Panc1 (cell line): Measurements from ENCODE around the gene HUNK. TPM values are rescaled to one million over a fixed set of nuclear protein-coding genes. Genes with fewer than 3 reads are reported as not detected.

ENCODE experiments used
- ATAC-seq: fragments of 200-7000 bp; cut with Tn5 transposase; 2 replicates; pipeline ENCODE4 v1.9.1; 2020; ENCODE audit warnings: mild to moderate bottlenecking, moderate library complexity
- BruUV-seq: library from RNA; stranded (reverse); fragments of 400-500 nt; replicated peaks from 2 replicates; lab custom pipeline; 2021; lab: Mats Ljungman, UMichigan
- CTCF ChIA-PET: fragments of 300-600 bp; sonication (Branson Sonifier 250); formaldehyde crosslinking; loops from one replicate; lab custom pipeline; 2022; ENCODE audit warnings: antibody characterized with exemption; lab: Charles Lee
- POLR2A ChIA-PET: fragments of 300-600 bp; sonication (Branson Sonifier 250); formaldehyde crosslinking; loops from one replicate; lab custom pipeline; 2022; ENCODE audit warnings: antibody characterized with exemption; lab: Charles Lee
- DNase-seq: peaks from one replicate; pipeline ENCODE4 v3.0.0-alpha.2; 2010; ENCODE audit warnings: low read depth, low spot score
- H3K27ac ChIP-seq: 2 replicates; pipeline ENCODE4 v1.5.1; 2011; ENCODE audit warnings: mild to moderate bottlenecking, low read length, inconsistent platforms
- H3K27me3 ChIP-seq: fragments of 200-500 bp; sonication (Bioruptor generic); 2 replicates; pipeline ENCODE4 v1.6.0; 2014; ENCODE audit warnings: low read length, inconsistent platforms; ENCODE audit not compliant: control insufficient read depth, insufficient read depth
- H3K36me3 ChIP-seq: fragments of 200-500 bp; sonication (Bioruptor generic); 2 replicates; pipeline ENCODE4 v1.5.1; 2014; ENCODE audit warnings: inconsistent platforms, mild to moderate bottlenecking, low read length, moderate library complexity; ENCODE audit not compliant: control insufficient read depth, insufficient read depth
- H3K4me1 ChIP-seq: 2 replicates; pipeline ENCODE4 v1.5.1; 2011; ENCODE audit warnings: inconsistent platforms, mild to moderate bottlenecking, low read length, moderate library complexity; ENCODE audit not compliant: control insufficient read depth, insufficient read depth
- H3K4me3 ChIP-seq, 2 experiments: 2 replicates each; pipeline ENCODE4 v1.5.1; 2011 to 2012; ENCODE audit warnings: low read depth in 2 of 2, low read length in 2 of 2, mild to moderate bottlenecking in 2 of 2, inconsistent platforms in 1 of 2, moderate library complexity in 1 of 2
- H3K9me3 ChIP-seq: fragments of 200-500 bp; sonication (Bioruptor generic); 2 replicates; pipeline ENCODE4 v1.5.1; 2014; ENCODE audit warnings: low read depth, mild to moderate bottlenecking, inconsistent platforms, low read length, moderate library complexity; ENCODE audit not compliant: control insufficient read depth, insufficient read depth
- CTCF ChIP-seq: fragments of 450-650 bp; IDR thresholded peaks from 2 replicates; pipeline ENCODE4 v1.5.1; 2017; ENCODE audit warnings: mild to moderate bottlenecking
- POLR2AphosphoS5 ChIP-seq: IDR thresholded peaks from 2 replicates; pipeline ENCODE4 v1.6.1; 2012; ENCODE audit warnings: mild to moderate bottlenecking, low read depth, low read length, moderate library complexity
- REST ChIP-seq, 2 experiments: IDR thresholded peaks; 2 replicates each; pipeline ENCODE4 v1.6.1; 2011 to 2012; ENCODE audit warnings: low read depth in 2 of 2, control low read depth in 1 of 2, low read length in 1 of 2, mild to moderate bottlenecking in 1 of 2, moderate library complexity in 1 of 2; ENCODE audit not compliant: insufficient read depth in 1 of 2
- SIN3A ChIP-seq: IDR thresholded peaks from 2 replicates; pipeline ENCODE4 v1.6.1; 2012; ENCODE audit warnings: low read depth, mild to moderate bottlenecking, low read length, moderate library complexity, borderline replicate concordance; ENCODE audit not compliant: insufficient read depth
- TCF7L2 ChIP-seq: IDR thresholded peaks from 2 replicates; pipeline ENCODE4 v1.6.1; 2011; ENCODE audit warnings: mild to moderate bottlenecking, low read depth, low read length, inconsistent platforms
- in situ Hi-C: cut with HindIII; loops from 2 replicates; pipeline ENCODE4 v1.10.0; 2016; ENCODE audit warnings: low sequenced_read_pairs, low pct_unique_long_range_greater_than_20kb
- intact Hi-C: fragments of 100-400 bp; cut with micrococcal nuclease; formaldehyde crosslinking; loops from one replicate; pipeline ENCODE4 v1.10.0; 2022; ENCODE audit not compliant: unreplicated experiment
- total RNA-seq: library from RNA; stranded (reverse); gene quantifications from one replicate; pipeline ENCODE4 v1.2.1, GENCODE V29; 2021; ENCODE audit not compliant: unreplicated experiment

HUNK gene
- total RNA-seq, 1 experiment from 2014 or later, result 0.05 TPM

GRCh38 chr21:31888936-31889371 lies 16.1 kb downstream of the HUNK start:
- DNase-seq, result no peak
- H3K36me3 ChIP-seq, result no peaks in the 10 kb centered on the region
- TF ChIP-seq SIN3A, result no peak
- no peak for TF ChIP-seq POLR2AphosphoS5
- no peak for TF ChIP-seq CTCF
- TF ChIP-seq REST (IDR thresholded peaks at IDR 0.05; ENCODE audit: insufficient read depth in 1 of 2, low read depth in 2 of 2, low read length in 1 of 2), result no peak
- no peak for TF ChIP-seq TCF7L2
- no peaks in the 10 kb centered on the region for H3K9me3 ChIP-seq
- no peaks in the 10 kb centered on the region for H3K4me1 ChIP-seq
- no peak overlapping the region for H3K27ac ChIP-seq
- in situ Hi-C loops (no loop called here), intact Hi-C loops (no loop called here)
- CTCF ChIA-PET, result no interaction called here
- POLR2A ChIA-PET, result no interaction called here
- H3K4me3 ChIP-seq, result 0 out of 4 replicates have a peak overlapping the region, but pooled peaks of 1 of the 2 experiments have one; percentile 3
- 0 out of 2 replicates have a peak, but pooled peaks cover 3% of the 10 kb centered on the region for H3K27me3 ChIP-seq
- BruUV-seq, result no TSS peak
- ATAC-seq, result no peak

- H3K27me3 ChIP-seq, result 0 out of 2 replicates have a peak, but pooled peaks cover 3% of the 10 kb centered on the region
- no peaks in the 10 kb centered on the region for H3K4me1 ChIP-seq
- TF ChIP-seq TCF7L2, result no peak
- TF ChIP-seq CTCF, result no peak
- TF ChIP-seq SIN3A, result no peak
- TF ChIP-seq REST (IDR thresholded peaks at IDR 0.05; ENCODE audit: insufficient read depth in 1 of 2, low read depth in 2 of 2, low read length in 1 of 2), result no peak
- TF ChIP-seq POLR2AphosphoS5, result no peak
- H3K36me3 ChIP-seq, result no peaks in the 10 kb centered on the region
- CTCF ChIA-PET, result no interaction called here
- DNase-seq, result no peak
- in situ Hi-C loops, result no loop called here
- no peak for ATAC-seq
- no peaks in the 10 kb centered on the region for H3K9me3 ChIP-seq
- no TSS peak for BruUV-seq
- POLR2A ChIA-PET, result no interaction called here
- H3K4me3 ChIP-seq, result no peak overlapping the region
- intact Hi-C loops, result no loop called here
- H3K27ac ChIP-seq, result no peak overlapping the region
These were observed 16.6 kb downstream of the HUNK start for GRCh38 chr21:31889460-31889859.
